ENCODE results near the gene NARS2.
A peak's percentile ranks its signal among the peaks of the same experiment; 100 is the strongest.

The NARS2 gene

DNA sequence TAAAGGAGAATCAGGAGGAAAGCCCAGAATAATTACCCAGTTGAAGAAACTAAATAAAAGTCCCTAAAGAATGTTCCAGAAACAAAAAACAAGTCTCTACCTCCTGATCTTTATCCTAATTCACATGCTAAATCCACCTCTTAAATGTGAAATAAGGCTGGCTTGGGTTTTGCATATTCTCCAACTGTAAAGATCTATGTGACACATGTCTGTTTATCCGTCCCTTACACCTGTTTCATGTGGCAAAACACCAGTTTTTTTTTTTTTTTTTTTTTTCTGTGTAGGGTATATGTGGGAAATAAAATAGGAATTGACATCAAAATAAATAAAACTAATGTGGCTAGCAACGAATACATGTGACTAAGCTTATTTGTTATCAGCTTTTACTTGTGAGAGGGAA is 70.5 kb downstream of the NARS2 start:
- no peaks in the 10 kb centered on the region for H3K27me3 ChIP-seq (replicated peaks in 2 of 5; ENCODE audit: control insufficient read depth in 4 of 5, insufficient read depth in 5 of 5, low read length in 4 of 5)
- peak overlapping the region in 1 of 7 experiments; percentile 50 for H3K4me3 ChIP-seq (ENCODE audit: control insufficient read depth in 1 of 7, extremely low read depth in 1 of 7, insufficient read depth in 4 of 7, low read depth in 2 of 7, low read length in 6 of 7)
- POLR2A ChIA-PET: interaction anchor here (0.7 kb wide), 1 partner anchor 870 kb away, joined by 6 read pairs; no protein-coding TSS in a partner anchor
- peaks cover 3 to 17% (median 7%) of the 10 kb centered on the region in 4 experiments for H3K4me1 ChIP-seq (ENCODE audit: control extremely low read depth in 1 of 4, control insufficient read depth in 4 of 4, insufficient read depth in 4 of 4, low read length in 3 of 4)
- peaks cover 2 to 6% (median 4%) of the 10 kb centered on the region in 4 experiments for H3K36me3 ChIP-seq (ENCODE audit: control insufficient read depth in 4 of 4, insufficient read depth in 4 of 4, low read length in 3 of 4)
- no peaks in the 10 kb centered on the region for H3K9me3 ChIP-seq (ENCODE audit: control extremely low read depth in 1 of 5, control insufficient read depth in 4 of 5, insufficient read depth in 2 of 5, low read depth in 1 of 5, low read length in 4 of 5)
- CTCF ChIA-PET: interaction anchor here (0.6 to 1.1 kb wide), 3 partner anchors 11 to 260 kb away, joined by 3 read pairs; no protein-coding TSS in a partner anchor
- peak; percentile 25 to 82 (median 68) for DNase-seq
- peak overlapping the region; percentile 42 to 79 for H3K27ac ChIP-seq (ENCODE audit: insufficient read depth in 1 of 2, low read depth in 1 of 2, low read length in 2 of 2, poor library complexity in 1 of 2, severe bottlenecking in 2 of 2)
- no CpG with 5 or more reads among the region's 2 CpGs for WGBS (ENCODE audit: insufficient coverage)

- H3K36me3 ChIP-seq (ENCODE audit: control insufficient read depth in 4 of 4, insufficient read depth in 4 of 4, low read length in 3 of 4): peaks cover 0 to 2% (median 0%) of the 10 kb centered on the region in 4 experiments
- no peak overlapping the region for H3K27ac ChIP-seq (ENCODE audit: insufficient read depth in 1 of 2, low read depth in 1 of 2, low read length in 2 of 2, poor library complexity in 1 of 2, severe bottlenecking in 2 of 2)
- H3K4me1 ChIP-seq (ENCODE audit: control extremely low read depth in 1 of 4, control insufficient read depth in 4 of 4, insufficient read depth in 4 of 4, low read length in 3 of 4): peaks cover 3 to 15% (median 7%) of the 10 kb centered on the region in 4 experiments
- CTCF ChIA-PET: interaction anchor here (0.9 kb wide), 1 partner anchor 9 kb away, joined by 3 read pairs; no protein-coding TSS in a partner anchor
- POLR2A ChIA-PET: interaction anchor here (0.6 kb wide), 1 partner anchor 97 kb away, joined by 3 read pairs; no protein-coding TSS in a partner anchor
- H3K9me3 ChIP-seq (ENCODE audit: control extremely low read depth in 1 of 5, control insufficient read depth in 4 of 5, insufficient read depth in 2 of 5, low read depth in 1 of 5, low read length in 4 of 5): no peaks in the 10 kb centered on the region
- H3K4me3 ChIP-seq (ENCODE audit: control insufficient read depth in 1 of 7, extremely low read depth in 1 of 7, insufficient read depth in 4 of 7, low read depth in 2 of 7, low read length in 6 of 7): no peak overlapping the region
- DNase-seq: no peak
- no peaks in the 10 kb centered on the region for H3K27me3 ChIP-seq (replicated peaks in 2 of 5; ENCODE audit: control insufficient read depth in 4 of 5, insufficient read depth in 5 of 5, low read length in 4 of 5)
These were observed 74.7 kb downstream of the NARS2 start for GRCh38 chr11:78499971-78500370.

- ChIA-PET POLR2A (no interaction called here), CTCF (interaction anchor here (1.4 kb wide), 1 partner anchor 11 kb away, joined by 3 read pairs; no protein-coding TSS in a partner anchor)
- Histone ChIP-seq H3K27me3 (replicated peaks in 2 of 5; ENCODE audit: control insufficient read depth in 4 of 5, insufficient read depth in 5 of 5, low read length in 4 of 5) (no peaks in the 10 kb centered on the region), H3K27ac (ENCODE audit: insufficient read depth in 1 of 2, low read depth in 1 of 2, low read length in 2 of 2, poor library complexity in 1 of 2, severe bottlenecking in 2 of 2) (no peak overlapping the region), H3K9me3 (ENCODE audit: control extremely low read depth in 1 of 5, control insufficient read depth in 4 of 5, insufficient read depth in 2 of 5, low read depth in 1 of 5, low read length in 4 of 5) (no peaks in the 10 kb centered on the region), H3K4me1 (ENCODE audit: control extremely low read depth in 1 of 4, control insufficient read depth in 4 of 4, insufficient read depth in 4 of 4, low read length in 3 of 4) (no peaks in the 10 kb centered on the region), H3K36me3 (ENCODE audit: control insufficient read depth in 4 of 4, insufficient read depth in 4 of 4, low read length in 3 of 4) (peaks cover 0 to 4% (median 0%) of the 10 kb centered on the region in 4 experiments), H3K4me3 (ENCODE audit: control insufficient read depth in 1 of 7, extremely low read depth in 1 of 7, insufficient read depth in 4 of 7, low read depth in 2 of 7, low read length in 6 of 7) (no peak overlapping the region)
- DNase-seq: no peak
These were observed 77.4 kb downstream of the NARS2 start for GRCh38 chr11:78497293-78497692.

DNA sequence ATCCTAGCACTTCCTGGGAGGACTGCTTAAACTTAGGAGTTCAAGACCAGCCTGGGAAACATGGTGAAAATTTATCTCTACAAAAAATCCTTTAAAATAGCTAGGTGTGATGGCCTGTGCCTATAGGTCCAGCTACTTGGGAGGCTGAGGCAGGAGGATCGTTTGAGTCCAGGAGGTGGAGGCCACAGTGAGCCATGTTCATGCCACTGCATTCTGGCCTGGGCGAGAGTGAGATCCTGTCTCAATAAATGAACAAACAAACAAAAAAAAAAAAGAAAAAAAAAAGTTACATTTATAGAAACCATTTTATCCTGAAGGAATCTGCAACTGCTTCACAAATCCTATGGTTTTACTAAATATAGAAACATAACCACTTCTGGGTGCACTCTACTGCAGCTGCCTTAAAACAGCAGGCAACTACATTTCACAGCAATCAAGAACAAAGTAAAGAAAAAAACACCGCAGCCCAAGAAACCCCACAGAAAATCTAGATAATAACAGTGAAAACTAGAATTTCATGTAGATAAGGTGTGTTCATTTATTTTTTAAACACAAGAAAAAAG is 81.2 kb downstream of the NARS2 start:
- Histone ChIP-seq H3K27ac (ENCODE audit: insufficient read depth in 1 of 2, low read depth in 1 of 2, low read length in 2 of 2, poor library complexity in 1 of 2, severe bottlenecking in 2 of 2) (no peak overlapping the region), H3K36me3 (ENCODE audit: control insufficient read depth in 4 of 4, insufficient read depth in 4 of 4, low read length in 3 of 4) (peaks cover 4 to 26% (median 18%) of the 10 kb centered on the region in 4 experiments), H3K9me3 (ENCODE audit: control extremely low read depth in 1 of 5, control insufficient read depth in 4 of 5, insufficient read depth in 2 of 5, low read depth in 1 of 5, low read length in 4 of 5) (peaks cover 0 to 3% (median 0%) of the 10 kb centered on the region in 5 experiments), H3K4me1 (ENCODE audit: control extremely low read depth in 1 of 4, control insufficient read depth in 4 of 4, insufficient read depth in 4 of 4, low read length in 3 of 4) (no peaks in the 10 kb centered on the region), H3K4me3 (ENCODE audit: control insufficient read depth in 1 of 7, extremely low read depth in 1 of 7, insufficient read depth in 4 of 7, low read depth in 2 of 7, low read length in 6 of 7) (no peak overlapping the region), H3K27me3 (replicated peaks in 2 of 5; ENCODE audit: control insufficient read depth in 4 of 5, insufficient read depth in 5 of 5, low read length in 4 of 5) (no peaks in the 10 kb centered on the region)
- no peak for DNase-seq
- WGBS (ENCODE audit: insufficient coverage): no CpG with 5 or more reads among the region's 3 CpGs
- POLR2A ChIA-PET: interaction anchor here (0.7 kb wide), 1 partner anchor 38 kb away, joined by 6 read pairs; no protein-coding TSS in a partner anchor
- CTCF ChIA-PET: interaction anchor here (1.0 kb wide), 1 partner anchor 10 kb away, joined by 3 read pairs; no protein-coding TSS in a partner anchor

DNA sequence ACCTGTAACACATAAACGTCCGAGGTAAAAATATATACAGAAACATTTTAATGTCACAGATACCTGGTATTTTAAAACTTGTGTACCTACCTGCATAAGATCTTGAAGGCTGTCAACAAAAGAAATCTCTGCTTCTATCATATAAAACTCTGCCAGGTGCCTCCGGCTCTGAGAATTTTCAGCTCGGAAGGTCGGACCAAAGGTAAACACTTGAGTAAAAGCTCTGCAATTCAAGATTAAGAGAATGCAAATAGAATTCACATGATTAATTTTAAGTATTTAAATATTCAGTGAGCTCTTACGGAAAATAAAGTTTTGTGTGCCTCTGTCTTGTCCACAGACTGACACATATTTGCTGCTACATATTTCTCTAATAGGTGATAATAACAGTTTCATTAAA is 81.7 kb downstream of the NARS2 start:
- peaks cover 0 to 3% (median 0%) of the 10 kb centered on the region in 5 experiments for H3K9me3 ChIP-seq (ENCODE audit: control extremely low read depth in 1 of 5, control insufficient read depth in 4 of 5, insufficient read depth in 2 of 5, low read depth in 1 of 5, low read length in 4 of 5)
- ChIA-PET CTCF (interaction anchor here (1.0 kb wide), 1 partner anchor 10 kb away, joined by 3 read pairs; no protein-coding TSS in a partner anchor), POLR2A (no interaction called here)
- WGBS (ENCODE audit: insufficient coverage): no CpG with 5 or more reads among the region's 6 CpGs
- no peak overlapping the region for H3K27ac ChIP-seq (ENCODE audit: insufficient read depth in 1 of 2, low read depth in 1 of 2, low read length in 2 of 2, poor library complexity in 1 of 2, severe bottlenecking in 2 of 2)
- H3K27me3 ChIP-seq (replicated peaks in 2 of 5; ENCODE audit: control insufficient read depth in 4 of 5, insufficient read depth in 5 of 5, low read length in 4 of 5): no peaks in the 10 kb centered on the region
- H3K4me1 ChIP-seq (ENCODE audit: control extremely low read depth in 1 of 4, control insufficient read depth in 4 of 4, insufficient read depth in 4 of 4, low read length in 3 of 4): no peaks in the 10 kb centered on the region
- no peak overlapping the region for H3K4me3 ChIP-seq (ENCODE audit: control insufficient read depth in 1 of 7, extremely low read depth in 1 of 7, insufficient read depth in 4 of 7, low read depth in 2 of 7, low read length in 6 of 7)
- no peak for DNase-seq
- peaks cover 4 to 30% (median 20%) of the 10 kb centered on the region in 4 experiments for H3K36me3 ChIP-seq (ENCODE audit: control insufficient read depth in 4 of 4, insufficient read depth in 4 of 4, low read length in 3 of 4)

- peaks cover 10 to 42% (median 28%) of the 10 kb centered on the region in 4 experiments for H3K36me3 ChIP-seq (ENCODE audit: control insufficient read depth in 4 of 4, insufficient read depth in 4 of 4, low read length in 3 of 4)
- no peak overlapping the region for H3K4me3 ChIP-seq (ENCODE audit: control insufficient read depth in 1 of 7, extremely low read depth in 1 of 7, insufficient read depth in 4 of 7, low read depth in 2 of 7, low read length in 6 of 7)
- H3K9me3 ChIP-seq (ENCODE audit: control extremely low read depth in 1 of 5, control insufficient read depth in 4 of 5, insufficient read depth in 2 of 5, low read depth in 1 of 5, low read length in 4 of 5): peaks cover 0 to 4% (median 0%) of the 10 kb centered on the region in 5 experiments
- H3K4me1 ChIP-seq (ENCODE audit: control extremely low read depth in 1 of 4, control insufficient read depth in 4 of 4, insufficient read depth in 4 of 4, low read length in 3 of 4): no peaks in the 10 kb centered on the region
- no peak for DNase-seq
- H3K27ac ChIP-seq (ENCODE audit: insufficient read depth in 1 of 2, low read depth in 1 of 2, low read length in 2 of 2, poor library complexity in 1 of 2, severe bottlenecking in 2 of 2): no peak overlapping the region
- POLR2A ChIA-PET: no interaction called here
- CTCF ChIA-PET: no interaction called here
- H3K27me3 ChIP-seq (replicated peaks in 2 of 5; ENCODE audit: control insufficient read depth in 4 of 5, insufficient read depth in 5 of 5, low read length in 4 of 5): no peaks in the 10 kb centered on the region
These were observed 85.5 kb downstream of the NARS2 start for GRCh38 chr11:78489184-78489583.

DNA sequence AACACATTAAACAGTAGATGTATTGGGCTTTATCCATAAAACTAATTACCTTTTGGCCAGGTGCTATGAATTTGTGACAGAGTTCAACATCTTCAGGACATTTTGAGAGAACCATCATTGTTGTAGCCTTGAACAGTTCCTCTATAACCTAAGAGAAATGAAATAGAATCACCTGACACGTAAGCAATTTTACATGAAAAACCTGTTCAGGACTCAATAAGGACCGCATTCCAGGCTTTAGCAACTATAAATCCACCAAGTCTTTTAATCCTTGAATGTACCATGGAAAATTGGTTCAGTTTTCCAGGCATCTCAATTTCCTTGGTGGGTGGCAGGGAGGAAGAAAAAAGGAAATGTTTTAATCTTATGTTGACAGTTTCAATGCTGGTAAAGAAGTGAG is 96.1 kb downstream of the NARS2 start:
- Histone ChIP-seq H3K4me3 (ENCODE audit: control insufficient read depth in 1 of 7, extremely low read depth in 1 of 7, insufficient read depth in 4 of 7, low read depth in 2 of 7, low read length in 6 of 7) (no peak overlapping the region), H3K9me3 (ENCODE audit: control extremely low read depth in 1 of 5, control insufficient read depth in 4 of 5, insufficient read depth in 2 of 5, low read depth in 1 of 5, low read length in 4 of 5) (no peaks in the 10 kb centered on the region), H3K27ac (ENCODE audit: insufficient read depth in 1 of 2, low read depth in 1 of 2, low read length in 2 of 2, poor library complexity in 1 of 2, severe bottlenecking in 2 of 2) (no peak overlapping the region), H3K36me3 (ENCODE audit: control insufficient read depth in 4 of 4, insufficient read depth in 4 of 4, low read length in 3 of 4) (peaks cover 10 to 31% (median 24%) of the 10 kb centered on the region in 4 experiments), H3K4me1 (ENCODE audit: control extremely low read depth in 1 of 4, control insufficient read depth in 4 of 4, insufficient read depth in 4 of 4, low read length in 3 of 4) (no peaks in the 10 kb centered on the region), H3K27me3 (replicated peaks in 2 of 5; ENCODE audit: control insufficient read depth in 4 of 5, insufficient read depth in 5 of 5, low read length in 4 of 5) (no peaks in the 10 kb centered on the region)
- CTCF ChIA-PET: no interaction called here
- no peak for DNase-seq
- 100% methylated on average over 1 of the region's 2 CpGs for WGBS (ENCODE audit: insufficient coverage)
- POLR2A ChIA-PET: no interaction called here

Data from common myeloid progenitor, CD34-positive (primary cell).